GM21529 (cell line): Measurements from ENCODE around the gene SMPX.
"Not testable (repeated sequence)": the region's sequence is repeated elsewhere in the genome, so short reads cannot be mapped to it uniquely, and the experiment has no call there.

Experiments
- ATAC-seq: cut with Tn5 transposase; IDR thresholded peaks from one replicate; pipeline ENCODE4 v1.9.1; 2021; ENCODE audit not compliant: unreplicated experiment

SMPX gene

DNA sequence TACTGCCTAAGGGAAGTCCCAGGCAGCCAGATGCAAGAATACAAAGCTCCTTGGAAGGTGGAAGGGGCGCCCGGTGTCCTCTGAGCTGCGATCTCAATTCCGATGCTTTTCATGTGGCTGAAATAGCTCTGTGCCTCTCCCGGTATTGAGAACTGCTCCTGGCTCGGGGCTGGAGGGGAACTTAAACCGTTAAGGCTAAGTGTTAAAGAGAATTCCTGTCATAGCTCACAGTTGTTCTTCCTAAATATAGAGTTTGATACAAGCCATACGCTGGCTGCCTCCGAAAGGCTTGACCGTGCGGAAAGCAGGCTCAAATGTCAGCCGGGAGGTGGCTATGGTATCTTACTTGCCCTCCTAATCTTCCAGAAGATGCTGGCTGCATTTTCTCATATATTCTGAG, at the start of gene SMPX:
Gene SMPX (minus strand): TSS at position 157 of the 400 bp plus-strand sequence. CDS start 3,826 bp downstream, outside the sequence.
- no peak for ATAC-seq

GRCh38 chrX:21806691-21807090, 48.8 kb upstream of the SMPX start:
- ATAC-seq = no peak

GRCh38 chrX:21802839-21803238, 44.9 kb upstream of the SMPX start:
- no peak for ATAC-seq

DNA sequence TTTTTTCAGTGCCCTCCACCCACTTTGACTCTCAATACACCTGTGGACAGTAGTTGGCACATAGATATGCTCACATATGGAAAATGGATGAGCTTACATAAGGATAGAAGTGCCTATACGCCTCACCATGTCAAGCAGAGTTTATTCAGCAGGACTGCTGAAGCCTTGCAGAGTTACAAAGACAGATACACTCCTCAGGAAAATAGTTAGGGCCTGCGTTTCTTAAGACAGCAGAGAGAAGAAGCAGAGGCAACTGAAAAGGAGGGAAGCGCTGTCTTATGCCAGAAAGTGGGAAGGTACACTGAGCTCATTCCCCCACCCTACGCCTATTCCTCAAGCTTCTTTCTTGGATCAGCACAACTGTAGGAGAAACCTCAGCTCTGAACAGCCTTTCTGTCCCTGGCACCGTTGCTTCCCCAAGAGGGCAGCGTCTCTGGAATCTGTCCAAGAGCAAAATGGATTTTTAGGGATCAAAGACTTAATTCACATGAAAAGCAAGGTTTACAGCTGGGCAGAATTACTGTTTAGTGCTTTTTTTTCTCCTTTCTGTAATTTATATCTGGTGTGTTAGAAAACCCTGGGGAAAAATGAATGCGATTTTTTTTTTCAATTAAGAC, 44.2 kb upstream of the SMPX start:
- no peak for ATAC-seq

DNA sequence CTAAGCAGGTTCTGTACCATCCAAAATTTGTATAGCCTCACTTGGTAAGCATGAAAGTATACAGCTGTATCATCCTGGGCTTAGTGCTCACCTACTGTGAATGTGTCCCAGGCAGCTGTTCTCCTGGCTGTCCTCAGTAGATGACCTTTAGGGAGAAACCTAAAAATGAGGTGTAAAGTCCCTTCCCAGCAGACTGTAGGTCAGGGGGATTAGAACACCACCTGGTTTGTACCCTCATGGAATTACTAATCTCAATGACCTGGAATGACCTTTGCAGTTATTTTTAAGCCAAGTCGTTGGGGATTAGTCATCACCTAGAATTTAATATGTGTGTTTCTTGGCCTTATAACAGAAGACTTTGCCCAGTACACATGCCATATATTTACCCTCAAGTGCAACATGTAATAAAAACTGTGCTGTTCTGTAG, 42.4 kb upstream of the SMPX start:
- ATAC-seq = no peak

- ATAC-seq = no peak
Measured at GRCh38 chrX:21799767-21800166, 41.9 kb upstream of the SMPX start.

DNA sequence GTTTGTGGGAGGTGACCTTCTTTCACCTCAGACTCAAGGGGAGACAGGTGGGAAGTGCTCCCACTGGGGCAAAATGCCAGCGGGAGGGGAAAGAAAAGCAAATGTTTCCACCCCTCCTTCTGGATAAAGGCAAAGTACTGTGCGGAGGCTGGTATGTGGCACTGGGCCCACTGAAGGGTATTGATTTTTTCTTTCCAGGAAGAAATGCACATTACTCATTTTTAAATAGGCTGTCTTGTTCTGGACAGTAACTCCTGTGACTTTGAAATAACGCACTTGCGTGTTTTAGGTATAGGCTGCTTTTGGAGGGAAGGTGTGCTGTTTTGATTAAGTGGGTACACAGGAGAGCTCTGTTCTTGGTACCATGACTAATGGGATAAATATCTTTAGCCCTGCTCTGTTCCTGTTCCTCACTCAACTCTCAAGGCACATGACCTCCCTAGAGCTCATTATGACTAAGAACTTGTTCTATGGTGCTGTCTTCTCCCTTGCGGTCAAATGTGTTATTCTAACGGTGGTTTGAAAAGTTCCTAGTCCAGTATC, 40.8 kb upstream of the SMPX start:
- peak; percentile 87 for ATAC-seq

DNA sequence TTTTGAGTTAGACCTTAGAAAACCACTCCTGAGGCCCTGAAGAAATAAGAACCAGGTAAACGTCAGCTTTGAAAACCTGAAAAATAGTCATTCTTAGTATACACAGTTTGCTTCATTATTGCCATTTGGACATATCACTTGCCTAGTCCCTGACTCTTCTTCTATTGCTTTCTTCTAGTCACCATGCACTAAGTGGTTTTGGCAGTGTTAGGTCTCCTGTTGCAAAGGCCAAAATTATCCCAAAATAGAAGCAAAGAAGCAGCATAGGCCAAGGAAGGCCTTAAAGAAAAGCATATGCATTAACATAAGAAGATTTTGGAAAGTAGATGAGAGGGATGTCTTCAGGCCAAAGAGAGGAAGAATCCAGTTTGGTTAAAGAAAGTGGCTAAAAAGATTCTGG, 24.1 kb upstream of the SMPX start:
- no peak for ATAC-seq

DNA sequence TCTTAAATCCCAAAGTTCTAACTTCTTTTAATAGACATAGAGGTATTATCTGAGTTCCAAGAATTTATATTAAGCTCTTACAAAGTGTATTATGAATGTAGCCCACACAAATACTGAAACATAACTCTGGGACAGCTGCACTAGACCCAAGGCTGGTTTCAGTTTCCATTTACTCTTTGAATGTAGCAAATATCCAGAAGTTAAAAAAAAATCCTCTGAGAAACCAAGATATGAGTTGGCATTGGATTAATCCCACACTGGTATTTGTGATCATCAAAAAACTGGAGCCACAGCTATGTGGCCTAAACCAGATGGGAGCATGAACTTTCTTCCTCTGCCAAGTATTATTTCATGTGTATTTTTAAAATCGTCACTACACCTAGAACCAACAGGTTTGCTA, 23.6 kb upstream of the SMPX start:
- peak; percentile 86 for ATAC-seq

GRCh38 chrX:21779095-21779494, 21.2 kb upstream of the SMPX start:
- ATAC-seq = no peak

GRCh38 chrX:21778236-21778635, 20.3 kb upstream of the SMPX start:
- ATAC-seq = no peak

GRCh38 chrX:21775128-21775527, 17.2 kb upstream of the SMPX start:
- not testable (repeated sequence) for ATAC-seq

DNA sequence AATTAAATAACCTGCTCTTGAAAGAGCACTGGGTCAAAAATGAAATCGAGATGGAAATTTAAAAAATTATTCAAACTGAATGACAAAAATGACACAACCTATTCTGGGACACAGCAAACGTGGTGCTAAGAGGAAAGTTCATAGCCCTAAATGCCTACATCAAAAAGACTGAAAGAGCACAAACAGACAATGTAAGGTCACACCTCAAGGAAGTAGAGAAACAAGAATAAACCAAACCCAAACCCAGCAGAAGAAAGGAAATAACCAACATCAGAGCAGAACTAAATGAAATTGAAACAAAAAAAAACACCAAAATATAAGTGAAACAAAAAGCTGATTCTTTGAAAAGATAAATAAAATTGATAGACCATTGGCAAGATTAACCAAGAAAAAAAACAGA, 15.1 kb upstream of the SMPX start:
- not testable (repeated sequence) for ATAC-seq

DNA sequence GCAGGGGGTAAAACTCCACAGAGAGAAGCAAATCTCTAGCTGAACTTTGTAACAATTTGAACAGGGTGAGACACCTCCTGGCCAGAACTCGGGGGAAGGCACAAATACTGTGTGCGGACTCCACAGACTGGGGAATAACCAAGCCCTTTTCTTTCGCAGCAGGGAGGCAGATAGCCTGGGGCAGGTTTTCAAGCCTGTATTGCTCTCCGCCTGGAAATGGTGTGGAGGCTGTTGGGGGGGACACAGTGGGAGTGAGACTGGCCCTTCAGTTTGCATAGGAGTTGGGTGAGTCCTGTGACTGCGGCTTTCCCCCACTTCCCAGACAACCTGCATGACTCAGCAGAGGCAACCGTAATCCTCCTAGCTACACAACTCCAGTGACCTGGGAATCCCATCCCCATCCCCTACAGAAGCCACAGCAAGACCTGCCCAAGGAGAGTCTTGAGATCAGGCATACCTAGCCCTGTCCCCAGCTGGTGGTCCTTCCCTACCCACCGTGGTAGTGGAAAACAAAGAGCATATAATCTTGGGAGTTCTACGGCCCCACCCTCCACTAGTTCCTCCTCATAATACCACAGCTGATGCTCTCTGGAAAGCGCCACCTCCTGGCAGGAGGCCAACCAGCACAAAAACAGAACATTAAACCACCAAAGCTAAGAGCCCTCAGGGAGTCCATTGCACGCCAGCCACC, 12.9 kb upstream of the SMPX start:
- no peak for ATAC-seq

DNA sequence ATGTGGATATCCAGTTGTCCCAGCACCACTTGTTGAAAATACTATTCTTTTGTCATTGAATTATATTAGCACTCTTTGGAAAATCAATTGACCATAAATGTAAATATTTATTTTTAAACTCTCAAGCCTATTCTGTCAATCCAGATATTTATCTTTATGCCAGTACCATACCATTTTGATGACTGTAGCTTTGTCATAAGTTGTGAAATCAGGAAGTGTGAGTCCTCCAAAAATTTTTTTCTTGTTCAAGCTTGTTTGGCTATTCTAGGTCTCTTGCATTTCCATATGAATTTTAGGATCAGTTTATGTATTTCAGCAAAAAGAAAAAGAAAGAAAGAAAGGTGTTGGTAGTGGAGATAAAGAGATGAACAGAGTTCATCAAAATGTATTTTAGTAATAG, 8.2 kb upstream of the SMPX start:
- ATAC-seq = no peak

- no peak for ATAC-seq
Measured at GRCh38 chrX:21764008-21764407, 6.1 kb upstream of the SMPX start.

GRCh38 chrX:21758488-21758887, 572 bp upstream of the SMPX start:
- no peak for ATAC-seq

DNA sequence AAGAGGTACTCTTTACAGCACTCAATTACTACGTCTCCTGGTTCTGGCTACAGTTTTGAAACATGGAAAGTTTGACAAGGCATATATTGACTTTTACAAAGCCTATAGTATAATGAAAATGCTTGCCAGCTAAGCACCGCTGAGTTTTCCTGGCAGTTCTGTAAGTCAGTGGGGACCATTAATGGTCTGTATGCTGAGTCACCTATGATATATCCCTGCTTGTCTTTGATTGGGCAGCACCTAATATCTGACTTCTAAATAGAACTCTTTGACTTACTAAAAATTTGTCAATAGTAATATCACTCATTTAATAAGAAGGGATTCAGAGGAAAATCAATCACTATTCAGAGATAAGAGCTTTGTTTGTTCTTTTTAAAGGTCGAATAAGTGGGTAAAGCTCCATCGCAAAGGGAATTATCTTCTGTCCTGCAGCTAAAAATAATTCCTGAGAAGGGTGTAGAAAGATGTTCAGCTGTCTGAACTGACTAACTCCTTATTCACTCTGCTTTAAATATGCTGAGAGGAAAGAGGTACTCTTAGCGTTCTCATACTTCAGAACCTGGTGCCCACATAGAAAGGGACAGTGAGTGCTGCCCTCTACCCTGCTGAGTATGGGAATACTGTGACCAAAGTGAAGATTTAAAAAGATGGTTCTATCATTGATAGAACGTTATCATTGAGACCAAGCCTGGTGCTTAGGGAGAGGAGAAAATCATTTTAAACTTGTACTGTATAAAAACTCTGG, 959 bp downstream of the SMPX start:
- no peak for ATAC-seq

GRCh38 chrX:21749924-21750323, 8.0 kb downstream of the SMPX start:
- ATAC-seq = no peak

GRCh38 chrX:21748235-21748634, 9.7 kb downstream of the SMPX start:
- ATAC-seq = no peak

GRCh38 chrX:21747558-21747957, 10.4 kb downstream of the SMPX start:
- ATAC-seq = no peak

GRCh38 chrX:21745756-21746155, 12.2 kb downstream of the SMPX start:
- peak; percentile 77 for ATAC-seq
